NCI-H1436 treated with DMSO at 0.1 percent for 48 hours (cell line): ENCODE data around the gene MOCOS.
"Not testable (repeated sequence)": the region's sequence is repeated elsewhere in the genome, so short reads cannot be mapped to it uniquely, and the experiment has no call there.

Experiments
- DNase-seq: peaks from one replicate; lab custom pipeline; 2025; lab: John Stamatoyannopoulos, UW

The MOCOS gene

GRCh38 chr18:36201765-36202164, 14.5 kb downstream of the MOCOS start:
- no peak for DNase-seq

DNA sequence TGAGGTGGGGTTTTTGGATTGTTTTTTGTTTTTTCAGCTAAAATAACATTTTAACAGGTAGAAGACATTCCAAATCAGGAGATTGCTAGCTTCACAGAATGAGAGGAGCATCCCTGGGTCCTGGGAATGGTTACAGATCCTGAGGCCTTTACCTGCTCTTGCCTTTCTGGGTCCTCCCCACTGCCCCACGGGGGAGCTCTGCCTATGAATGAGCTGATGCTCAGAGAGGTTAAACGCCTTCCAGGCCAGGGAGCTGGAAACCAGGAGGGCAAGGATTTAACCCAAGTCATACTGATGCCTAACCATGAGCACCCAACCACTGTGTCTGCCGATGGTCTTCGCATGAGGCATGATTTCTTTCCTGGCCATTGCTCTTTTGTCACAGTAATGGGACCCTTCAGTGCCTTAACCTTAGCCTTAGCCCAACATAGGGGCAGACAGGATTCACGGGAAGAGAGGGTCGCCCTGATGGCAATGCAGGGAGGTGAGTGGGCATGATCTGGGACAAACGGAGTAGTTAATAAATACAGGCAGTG, 16.1 kb downstream of the MOCOS start:
- DNase-seq = no peak

GRCh38 chr18:36205166-36205565, 17.9 kb downstream of the MOCOS start:
- no peak for DNase-seq

- no peak for DNase-seq
These were observed 20.0 kb downstream of the MOCOS start for GRCh38 chr18:36207303-36207702.

- not testable (repeated sequence) for DNase-seq
These were observed 20.7 kb downstream of the MOCOS start for GRCh38 chr18:36207969-36208368.

DNA sequence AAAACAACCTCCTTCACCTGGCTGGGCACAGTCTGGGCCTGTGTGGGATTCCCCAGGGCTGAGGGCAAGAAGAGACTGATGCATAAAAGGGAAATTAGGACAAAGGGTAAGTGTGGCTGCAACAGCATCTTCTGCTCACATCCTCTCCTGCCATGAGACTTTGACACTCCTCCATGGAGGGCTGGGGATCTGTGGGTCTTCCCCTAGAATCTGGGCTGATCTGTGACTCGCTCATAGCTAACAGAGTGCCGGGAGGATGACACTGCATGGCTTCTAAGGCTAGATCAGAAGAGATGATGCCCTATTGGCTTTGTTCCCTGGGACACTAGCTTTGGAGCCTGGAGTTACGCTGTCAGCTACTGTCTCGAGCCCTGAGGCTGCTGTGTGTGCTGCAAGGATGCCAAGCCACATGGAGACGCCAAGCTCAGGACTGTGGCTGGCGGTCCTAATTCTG, 24.3 kb downstream of the MOCOS start:
- no peak for DNase-seq

DNA sequence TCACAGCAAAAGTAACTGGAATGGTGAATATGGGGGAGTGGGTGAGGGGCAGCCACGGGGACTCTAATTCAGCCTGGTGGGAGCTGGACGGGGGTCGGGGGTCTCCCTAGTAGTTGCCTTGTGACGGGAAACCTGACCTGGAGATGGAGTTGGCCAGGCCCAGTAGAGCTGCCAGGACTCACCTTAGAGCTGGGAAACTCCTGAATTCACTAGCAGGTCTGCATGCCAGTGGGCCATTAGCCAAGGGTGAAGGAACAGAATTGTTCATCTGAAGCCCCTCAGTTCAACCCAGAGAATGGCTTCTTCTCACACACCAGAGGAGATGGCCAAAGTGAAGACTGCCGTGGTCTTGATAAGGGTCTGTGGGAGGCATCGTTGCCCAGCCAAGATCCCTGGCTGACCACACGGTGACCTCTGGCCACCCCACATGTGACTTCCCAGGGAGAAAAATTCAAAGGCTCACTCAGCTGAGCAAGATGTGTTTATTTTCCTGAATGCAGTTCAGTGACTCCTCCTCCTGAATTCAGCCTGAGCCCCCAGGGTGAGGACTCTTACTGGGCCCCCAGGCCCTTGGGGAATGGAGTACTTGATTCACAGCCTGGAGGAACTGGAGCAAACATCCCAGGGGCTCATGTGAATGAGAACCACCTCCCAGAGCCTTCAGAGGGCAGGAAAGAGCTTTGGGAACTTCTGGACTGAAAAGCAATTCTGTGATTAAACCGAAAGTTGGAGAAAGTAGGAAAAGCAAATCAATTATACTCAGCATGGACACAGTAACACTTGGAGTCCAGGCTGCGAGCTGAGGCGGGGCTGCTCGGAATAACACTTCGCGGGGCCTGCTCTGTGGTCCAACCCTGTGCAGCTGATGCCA, 25.2 kb downstream of the MOCOS start:
- DNase-seq = no peak

- no peak for DNase-seq
These were observed 27.5 kb downstream of the MOCOS start for GRCh38 chr18:36214811-36215210.

DNA sequence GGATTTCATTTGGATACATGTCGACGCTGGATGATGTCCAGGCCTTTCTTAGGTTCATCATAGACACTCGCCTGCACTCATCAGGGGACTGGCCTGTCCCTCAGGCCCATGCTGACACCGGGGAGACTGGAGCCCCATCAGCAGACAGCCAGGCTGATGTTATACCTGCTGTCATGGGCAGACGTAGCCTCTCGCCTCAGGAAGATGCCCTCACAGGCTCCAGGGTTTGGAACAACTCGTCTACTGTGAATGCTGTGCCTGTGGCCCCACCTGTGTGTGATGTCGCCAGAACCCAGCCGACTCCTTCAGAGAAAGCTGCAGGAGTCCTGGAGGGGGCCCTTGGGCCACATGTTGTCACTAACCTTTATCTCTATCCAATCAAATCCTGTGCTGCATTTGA, 28.3 kb downstream of the MOCOS start:
- no peak for DNase-seq

DNA sequence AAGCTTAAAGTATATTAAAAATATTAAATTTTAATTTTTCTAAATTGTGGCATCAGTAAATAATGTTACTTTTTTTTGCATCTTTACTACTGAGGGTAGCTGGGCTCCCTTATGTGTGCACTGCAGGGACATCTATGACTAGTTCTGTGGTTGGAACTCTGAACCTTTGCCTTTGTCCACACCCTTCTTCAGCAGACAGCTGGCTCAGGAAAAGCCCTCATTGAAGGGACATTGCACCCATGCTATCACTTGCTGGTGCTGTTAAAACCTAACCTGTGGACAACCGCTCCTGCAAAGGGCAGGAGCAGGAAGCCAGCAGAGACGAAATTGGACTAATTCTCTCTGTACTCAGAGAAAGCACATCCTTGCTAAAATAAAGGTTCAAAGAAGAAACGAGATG, 30.1 kb downstream of the MOCOS start:
- no peak for DNase-seq

- no peak for DNase-seq
These were observed 41.9 kb downstream of the MOCOS start for GRCh38 chr18:36229188-36229587.

DNA sequence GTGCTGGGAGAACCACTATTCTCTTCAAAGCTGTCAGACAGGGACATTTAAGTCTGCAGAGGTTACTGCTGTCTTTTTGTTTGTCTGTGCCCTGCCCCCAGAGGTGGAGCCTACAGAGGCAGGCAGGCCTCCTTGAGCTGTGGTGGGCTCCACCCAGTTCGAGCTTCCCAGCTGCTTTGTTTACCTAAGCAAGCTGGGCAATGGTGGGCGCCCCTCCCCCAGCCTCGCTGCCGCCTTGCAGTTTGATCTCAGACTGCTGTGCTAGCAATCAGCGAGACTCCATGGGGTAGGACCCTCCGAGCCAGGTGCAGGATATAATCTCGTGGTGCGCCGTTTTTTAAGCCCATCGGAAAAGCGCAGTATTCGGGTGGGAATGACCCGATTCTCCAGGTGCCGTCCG, 53.2 kb downstream of the MOCOS start:
- not testable (repeated sequence) for DNase-seq

DNA sequence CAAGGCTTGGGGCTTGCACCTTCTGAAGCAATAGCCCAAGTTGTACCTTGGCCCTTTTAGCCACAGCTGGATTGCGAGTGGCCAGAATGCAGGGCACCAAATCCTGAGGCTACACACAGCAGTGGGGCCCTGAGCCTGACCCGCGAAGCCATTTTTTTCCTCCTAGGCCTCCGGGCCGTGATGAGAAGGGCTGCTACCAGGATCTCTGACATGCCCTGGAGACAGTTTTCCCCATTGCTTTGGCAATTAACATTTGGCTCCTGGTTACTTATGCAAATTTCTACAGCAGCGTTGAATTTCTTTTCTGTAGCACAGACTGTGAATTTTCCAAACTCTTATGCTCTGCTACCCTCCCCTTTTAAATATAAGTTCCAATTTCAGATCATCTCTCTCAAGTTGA, 54.5 kb downstream of the MOCOS start:
- no peak for DNase-seq

GRCh38 chr18:36247036-36247435, 59.7 kb downstream of the MOCOS start:
- no peak for DNase-seq

DNA sequence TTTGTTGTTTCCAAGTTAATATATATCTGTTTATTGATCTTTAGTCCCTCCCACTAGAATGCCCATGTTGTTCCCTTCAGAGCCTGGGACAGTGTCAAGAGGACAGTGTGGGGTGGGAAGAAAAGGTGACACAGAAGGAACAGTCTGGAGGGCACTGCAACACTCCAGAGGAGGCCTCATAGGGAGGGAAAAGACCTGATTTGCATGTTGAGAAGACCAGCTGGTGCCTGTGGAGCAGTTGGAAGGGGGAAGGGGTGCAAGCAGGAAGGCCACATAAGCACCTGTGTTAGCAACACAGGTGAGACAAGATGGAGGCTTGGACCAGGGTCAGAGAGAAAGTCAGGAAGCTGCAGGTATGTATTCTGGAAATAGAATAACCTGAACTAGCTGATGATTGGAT, 62.1 kb downstream of the MOCOS start:
- no peak for DNase-seq

DNA sequence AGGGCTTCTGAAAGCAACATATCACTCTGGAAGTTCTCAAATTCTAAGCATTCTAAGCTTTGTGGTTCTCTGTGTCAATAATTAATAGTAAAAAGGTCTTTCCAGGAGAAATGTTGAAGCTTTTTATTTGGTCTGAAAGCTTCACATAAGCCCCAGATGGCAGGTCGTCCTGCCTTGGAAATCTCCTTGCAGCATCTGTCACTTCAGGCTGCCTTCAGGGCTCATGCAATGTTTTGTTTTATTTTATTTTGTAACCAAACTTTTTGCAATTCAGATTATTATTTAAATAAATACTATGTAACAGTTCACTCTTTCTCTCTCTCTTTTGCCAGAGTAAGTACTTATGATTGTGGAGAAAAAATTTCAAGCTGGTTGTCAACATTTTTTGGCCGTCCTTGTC, 63.5 kb downstream of the MOCOS start:
- no peak for DNase-seq

DNA sequence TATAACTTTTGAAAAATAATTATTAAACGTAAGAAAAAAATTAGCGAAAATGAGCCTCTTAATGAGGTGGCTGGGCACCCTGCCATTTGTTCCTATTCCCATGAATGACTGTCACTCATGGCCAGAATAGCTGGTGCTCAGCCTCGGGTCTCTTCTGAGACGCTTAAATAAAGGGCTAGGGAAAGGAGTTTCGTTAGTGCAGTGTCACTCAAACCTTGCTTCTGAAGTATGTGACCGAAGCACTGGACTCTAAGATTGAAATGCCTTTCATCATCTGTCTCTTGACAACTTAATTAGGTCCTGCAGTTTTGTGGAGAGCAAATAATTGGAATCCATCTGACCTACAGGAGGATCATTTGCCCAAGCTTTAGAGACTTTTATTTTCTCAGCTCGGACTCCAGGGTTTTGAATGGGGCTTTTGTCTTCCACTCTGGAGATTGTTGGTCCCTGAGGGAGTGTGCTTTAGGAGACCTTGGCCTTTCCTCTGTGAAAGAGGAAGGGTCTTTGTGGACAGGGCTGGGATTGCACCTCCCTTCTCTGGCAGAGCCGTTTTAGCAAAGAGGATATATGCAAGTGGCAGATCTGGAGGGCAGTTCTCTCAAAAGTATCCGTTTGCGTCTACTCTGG, 67.9 kb downstream of the MOCOS start:
- no peak for DNase-seq

DNA sequence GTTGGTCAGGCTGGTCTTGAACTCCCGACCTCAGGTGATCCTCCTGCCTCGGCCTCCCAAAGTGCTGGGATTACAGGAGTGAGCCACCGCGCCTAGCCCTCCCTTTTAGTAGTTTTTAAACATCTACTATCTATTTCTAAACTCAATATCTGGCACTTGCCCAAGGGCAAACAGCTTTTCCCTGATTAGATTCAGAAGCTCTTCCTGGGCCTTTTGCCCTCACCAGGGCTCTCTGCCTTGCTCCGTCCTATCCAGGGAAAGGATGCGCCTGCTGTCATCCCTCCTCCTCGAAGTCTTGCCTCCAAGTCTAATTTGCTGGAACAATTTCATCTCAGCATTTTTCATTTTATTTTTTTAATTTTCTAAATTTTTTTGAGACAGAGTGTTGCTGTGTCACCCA, 68.8 kb downstream of the MOCOS start:
- no peak for DNase-seq

GRCh38 chr18:36262971-36263370, 75.7 kb downstream of the MOCOS start:
- no peak for DNase-seq

DNA sequence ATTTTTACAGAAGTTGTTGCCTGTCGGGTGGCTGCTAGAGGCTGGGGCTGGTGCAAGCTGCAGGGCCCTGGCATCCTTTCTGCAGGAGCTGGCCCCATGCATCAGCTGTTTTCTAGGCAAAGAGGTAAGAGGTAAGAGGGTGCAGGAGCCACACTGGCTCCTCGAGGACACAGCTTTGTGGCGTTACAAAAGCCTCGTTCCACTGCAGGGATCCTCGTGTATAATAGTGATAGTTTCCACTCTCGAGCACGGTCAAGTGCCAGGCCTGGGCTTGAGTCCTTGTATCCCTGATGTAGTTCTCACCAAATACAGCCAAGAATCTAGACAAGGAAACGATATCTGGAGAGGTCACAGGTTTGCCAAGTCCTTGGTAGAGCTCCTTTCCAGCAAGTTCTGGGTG, 77.0 kb downstream of the MOCOS start:
- no peak for DNase-seq

- no peak for DNase-seq
These were observed 77.7 kb downstream of the MOCOS start for GRCh38 chr18:36265015-36265414.

DNA sequence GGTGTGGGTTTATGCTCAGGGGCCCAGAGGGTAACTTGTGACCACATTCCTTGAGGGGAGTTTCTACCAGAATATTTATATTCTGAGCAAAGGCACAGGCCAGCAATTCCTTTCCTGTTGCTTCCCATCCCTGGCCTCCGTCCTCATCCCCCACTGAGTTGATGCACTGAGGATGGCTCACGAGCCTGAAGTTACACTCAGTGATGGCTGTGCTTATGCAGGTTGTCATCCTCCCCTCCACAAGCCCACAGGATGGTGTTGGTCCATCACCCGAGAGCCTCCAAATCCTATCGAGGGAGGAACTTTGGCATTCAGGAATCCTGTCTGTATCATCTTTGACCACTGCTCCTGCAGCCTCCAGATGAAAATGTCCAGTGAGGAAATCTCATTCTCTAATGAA, 81.9 kb downstream of the MOCOS start:
- no peak for DNase-seq

GRCh38 chr18:36271153-36271552, 83.9 kb downstream of the MOCOS start:
- DNase-seq = no peak
